Stomach (tissue), 9 donors: ENCODE data around the gene GNRHR. TPM values are rescaled to one million over a fixed set of nuclear protein-coding genes. Genes with fewer than 3 reads are reported as not detected.
"Not testable (repeated sequence)": the region's sequence is repeated elsewhere in the genome, so short reads cannot be mapped to it uniquely, and the experiment has no call there.

Source experiments
- DNase-seq, 2 donors: peaks; one replicate each; pipeline versions ENCODE4 v3.0.0 to v3.0.0-alpha.2; 2013 to 2019
- H3K27ac ChIP-seq, 5 donors: fragments of 200-600 bp in 4 of 5; sonication (generic) in 4 of 5; one replicate each; pipeline ENCODE4 v1.5.1; 2013 to 2019; ENCODE audit warnings: mild to moderate bottlenecking in 1 of 5, moderate library complexity in 1 of 5
- H3K27me3 ChIP-seq, 3 donors: fragments of 200-600 bp; sonication (generic); one replicate each; pipeline ENCODE4 v1.5.1; 2017 to 2019; ENCODE audit warnings: mixed run types in 1 of 3
- H3K36me3 ChIP-seq, 4 donors: fragments of 200-600 bp; sonication (generic); 1 replicate in 3 of 4; 2 replicates in 1 of 4; pipeline ENCODE4 v1.5.1; 2016 to 2019
- H3K4me1 ChIP-seq, 4 donors: fragments of 200-600 bp; sonication (generic); one replicate each; pipeline ENCODE4 v1.5.1; 2016 to 2019
- H3K4me3 ChIP-seq, 4 donors: fragments of 200-600 bp; sonication (generic) in 3 of 4; one replicate each; pipeline ENCODE4 v1.5.1; 2016 to 2019; ENCODE audit warnings: mild to moderate bottlenecking in 1 of 4
- H3K9me3 ChIP-seq, 4 donors: fragments of 200-600 bp; sonication (generic); one replicate each; pipeline ENCODE4 v1.5.1; 2016 to 2019
- CTCF ChIP-seq, 7 experiments: fragments of 450-650 bp in 4 of 7; fragments of 200-600 bp in 3 of 7; sonication (generic) in 3 of 7; IDR thresholded peaks; one replicate each; pipeline ENCODE4 v1.5.1; 2016 to 2019; ENCODE audit warnings: antibody characterized with exemption in 7 of 7, control low read depth in 2 of 7, mild to moderate bottlenecking in 1 of 7
- EP300 ChIP-seq: sonication (generic); formaldehyde crosslinking; IDR thresholded peaks from one replicate; pipeline ENCODE4 v1.6.1; 2017; ENCODE audit warnings: antibody characterized with exemption
- POLR2A ChIP-seq, 4 donors: fragments of 450-650 bp; IDR thresholded peaks; one replicate each; pipeline ENCODE4 v1.6.1; 2016; ENCODE audit warnings: antibody characterized with exemption in 4 of 4, control low read depth in 2 of 4, mild to moderate bottlenecking in 1 of 4, moderate library complexity in 1 of 4
- POLR2AphosphoS5 ChIP-seq, 3 donors: sonication (generic); formaldehyde crosslinking; IDR thresholded peaks; one replicate each; pipeline ENCODE4 v1.6.1; 2016; ENCODE audit warnings: antibody characterized with exemption in 3 of 3
- WGBS, 5 donors: extraction: QIAGEN DNeasy Blood & Tissue Kit in 3 of 5; methylation state at CpG; one replicate each; pipeline versions ENCODE4 v1.1.5 to v1.1.7; 2013 to 2018; 5-methylcytosine and 5-hydroxymethylcytosine counted together
- intact Hi-C: fragments of 100-400 bp; cut with DNase I; formaldehyde crosslinking; loops from one replicate; pipeline ENCODE4 v1.15.1; 2023; ENCODE audit warnings: low total_unique reads
- polyA plus RNA-seq, 3 donors: library from polyadenylated mRNA; stranded (reverse); fragments of 200-250 nt; gene quantifications; one replicate each; pipeline ENCODE4 v1.2.3, GENCODE V29; 2013
- total RNA-seq, 5 donors: library from RNA; depleted of rRNA; stranded (reverse); fragments of >200 nt; gene quantifications; one replicate each; pipeline versions ENCODE4 v1.1.0 to v1.2.3, GENCODE V29; 2014 to 2016
- donor health status: healthy with polysubstance abuse.
- donor health status: Bipolar disorder and iron deficiency.
- donor health status: healthy.

GNRHR gene
- total and polyA plus RNA-seq, 8 donors = not detected

DNA sequence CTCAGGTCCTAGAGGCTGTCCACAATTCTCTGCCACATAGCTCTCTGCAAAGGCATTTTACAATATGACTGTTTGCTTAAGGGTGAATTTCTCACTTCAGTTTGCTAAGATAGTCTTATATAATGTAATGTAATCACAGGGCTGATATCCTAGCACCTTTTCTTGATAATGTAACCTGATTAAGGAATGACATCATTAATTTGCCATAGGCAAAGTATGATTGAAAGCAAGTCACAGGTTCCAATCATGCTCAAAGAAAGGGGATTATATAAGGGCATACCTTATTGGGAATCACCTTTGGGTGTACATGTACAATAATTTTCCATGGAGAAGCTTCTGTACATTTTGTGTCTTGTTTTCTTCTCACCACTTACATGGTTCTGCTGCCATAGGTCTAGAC is 18.9 kb downstream of the GNRHR start:
- TF ChIP-seq EP300 = no peak
- no peak for TF ChIP-seq CTCF (IDR thresholded peaks at IDR 0.05)
- no peak for TF ChIP-seq POLR2A (IDR thresholded peaks at IDR 0.05)
- TF ChIP-seq POLR2AphosphoS5 (IDR thresholded peaks at IDR 0.05) = no peak
- H3K4me1 ChIP-seq = no peaks in the 10 kb centered on the region
- no peak overlapping the region for H3K4me3 ChIP-seq
- no peak overlapping the region for H3K27ac ChIP-seq
- no peaks in the 10 kb centered on the region for H3K27me3 ChIP-seq
- no peak for DNase-seq
- no peaks in the 10 kb centered on the region for H3K9me3 ChIP-seq
- intact Hi-C loops = no loop called here
- H3K36me3 ChIP-seq = peaks cover 0 to 5% (median 1%) of the 10 kb centered on the region in 4 donors

DNA sequence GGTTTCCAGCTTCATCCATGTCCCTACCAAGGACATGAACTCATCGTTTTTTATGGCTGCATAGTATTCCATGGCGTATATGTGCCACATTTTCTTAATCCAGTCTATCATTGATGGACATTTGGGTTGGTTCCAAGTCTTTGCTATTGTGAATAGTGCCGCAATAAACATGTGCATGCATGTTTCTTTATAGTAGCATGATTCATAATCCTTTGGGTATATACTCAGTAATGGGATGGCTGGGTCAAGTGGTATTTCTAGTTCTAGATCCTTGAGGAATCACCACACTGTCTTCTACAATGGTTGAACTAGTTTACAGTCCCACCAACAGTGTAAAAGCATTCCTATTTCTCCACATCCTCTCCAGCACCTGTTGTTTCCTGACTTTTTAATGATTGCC is 23.7 kb downstream of the GNRHR start:
- H3K4me1 ChIP-seq, intact Hi-C loops, H3K4me3 ChIP-seq, H3K27me3 ChIP-seq, DNase-seq, H3K36me3 ChIP-seq, H3K27ac ChIP-seq: not testable (repeated sequence)
- 95 to 98% (median 97%) methylated on average over 3 of the region's 3 CpGs for WGBS, 5 donors
- peaks cover 0 to 10% (median 4%) of the 10 kb centered on the region in 4 donors for H3K9me3 ChIP-seq

- WGBS, 5 donors = 67 to 82% (median 72%) methylated on average over 4 of the region's 4 CpGs
- Histone ChIP-seq H3K9me3 (peaks cover 0 to 10% (median 4%) of the 10 kb centered on the region in 4 donors), H3K4me3 (no peak overlapping the region), H3K27ac (no peak overlapping the region), H3K27me3 (no peaks in the 10 kb centered on the region), H3K36me3 (peaks cover 0 to 12% (median 4%) of the 10 kb centered on the region in 4 donors), H3K4me1 (no peaks in the 10 kb centered on the region)
- DNase-seq = no peak
- intact Hi-C loops = no loop called here
- TF ChIP-seq EP300 = no peak
- TF ChIP-seq POLR2A (IDR thresholded peaks at IDR 0.05) = no peak
- TF ChIP-seq CTCF (IDR thresholded peaks at IDR 0.05) = no peak
Observed at GRCh38 chr4:67727124-67727850, 26.9 kb downstream of the GNRHR start.

- Histone ChIP-seq H3K36me3 (peaks cover 0 to 25% (median 8%) of the 10 kb centered on the region in 4 donors), H3K27me3 (no peaks in the 10 kb centered on the region), H3K27ac (no peak overlapping the region), H3K4me1 (no peaks in the 10 kb centered on the region), H3K4me3 (no peak overlapping the region), H3K9me3 (peaks cover 0 to 10% (median 4%) of the 10 kb centered on the region in 4 donors)
- TF ChIP-seq EP300 (no peak), CTCF (IDR thresholded peaks at IDR 0.05) (no peak), POLR2A (IDR thresholded peaks at IDR 0.05) (no peak), POLR2AphosphoS5 (IDR thresholded peaks at IDR 0.05) (no peak)
- 86 to 94% (median 93%) methylated on average over 4 of the region's 4 CpGs for WGBS, 5 donors
- no peak for DNase-seq
- intact Hi-C loops = no loop called here
Observed at GRCh38 chr4:67725981-67726380, 28.2 kb downstream of the GNRHR start.

GRCh38 chr4:67725132-67725531 is 29.1 kb downstream of the GNRHR start:
- peaks cover 0 to 33% (median 16%) of the 10 kb centered on the region in 4 donors for H3K36me3 ChIP-seq
- no peak overlapping the region for H3K4me3 ChIP-seq
- 52 to 95% (median 63%) methylated on average over 1 of the region's 1 CpG for WGBS, 5 donors
- H3K27ac ChIP-seq = no peak overlapping the region
- no peaks in the 10 kb centered on the region for H3K4me1 ChIP-seq
- peaks cover 0 to 10% (median 4%) of the 10 kb centered on the region in 4 donors for H3K9me3 ChIP-seq
- TF ChIP-seq POLR2A (IDR thresholded peaks at IDR 0.05) (no peak), CTCF (IDR thresholded peaks at IDR 0.05) (no peak), EP300 (no peak), POLR2AphosphoS5 (IDR thresholded peaks at IDR 0.05) (no peak)
- DNase-seq = no peak
- intact Hi-C loops = no loop called here
- no peaks in the 10 kb centered on the region for H3K27me3 ChIP-seq
